Central memory CD8-positive, alpha-beta T cell (primary cell): ENCODE data around the gene PLD6.
"Not testable (repeated sequence)": the region's sequence is repeated elsewhere in the genome, so short reads cannot be mapped to it uniquely, and the experiment has no call there.

ENCODE experiments used
- ATAC-seq: fragments of 150-1000 bp; cut with Tn5 transposase; replicated peaks from 2 replicates; pipeline ENCODE4 v1.10.0; 2022; ENCODE audit warnings: mild to moderate bottlenecking, moderate FRiP score, moderate number of reproducible peaks; ENCODE audit not compliant: poor library complexity, severe bottlenecking; ENCODE audit errors: extremely low read depth
- DNase-seq, 2 donors: peaks; one replicate each; pipeline ENCODE4 v3.0.0; 2021; ENCODE audit warnings: low spot score in 2 of 2
- H3K27ac Mint-ChIP-seq: one replicate; pipeline ENCODE4 v1.8.0; 2022; ENCODE audit warnings: low read depth, mild to moderate bottlenecking, moderate library complexity, mixed read lengths
- H3K27me3 Mint-ChIP-seq: one replicate; pipeline ENCODE4 v1.8.0; 2022; ENCODE audit warnings: mixed read lengths
- H3K36me3 Mint-ChIP-seq: one replicate; pipeline ENCODE4 v1.8.0; 2022; ENCODE audit warnings: mild to moderate bottlenecking, moderate library complexity, mixed read lengths; ENCODE audit not compliant: insufficient read depth
- H3K4me1 Mint-ChIP-seq: one replicate; pipeline ENCODE4 v1.8.0; 2022; ENCODE audit warnings: mixed read lengths
- H3K4me3 Mint-ChIP-seq: one replicate; pipeline ENCODE4 v1.8.0; 2022; ENCODE audit warnings: mild to moderate bottlenecking, moderate library complexity, mixed read lengths
- H3K9me3 Mint-ChIP-seq: one replicate; pipeline ENCODE4 v1.8.0; 2022; ENCODE audit warnings: mixed read lengths

PLD6 gene, protein sequence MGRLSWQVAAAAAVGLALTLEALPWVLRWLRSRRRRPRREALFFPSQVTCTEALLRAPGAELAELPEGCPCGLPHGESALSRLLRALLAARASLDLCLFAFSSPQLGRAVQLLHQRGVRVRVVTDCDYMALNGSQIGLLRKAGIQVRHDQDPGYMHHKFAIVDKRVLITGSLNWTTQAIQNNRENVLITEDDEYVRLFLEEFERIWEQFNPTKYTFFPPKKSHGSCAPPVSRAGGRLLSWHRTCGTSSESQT

DNA sequence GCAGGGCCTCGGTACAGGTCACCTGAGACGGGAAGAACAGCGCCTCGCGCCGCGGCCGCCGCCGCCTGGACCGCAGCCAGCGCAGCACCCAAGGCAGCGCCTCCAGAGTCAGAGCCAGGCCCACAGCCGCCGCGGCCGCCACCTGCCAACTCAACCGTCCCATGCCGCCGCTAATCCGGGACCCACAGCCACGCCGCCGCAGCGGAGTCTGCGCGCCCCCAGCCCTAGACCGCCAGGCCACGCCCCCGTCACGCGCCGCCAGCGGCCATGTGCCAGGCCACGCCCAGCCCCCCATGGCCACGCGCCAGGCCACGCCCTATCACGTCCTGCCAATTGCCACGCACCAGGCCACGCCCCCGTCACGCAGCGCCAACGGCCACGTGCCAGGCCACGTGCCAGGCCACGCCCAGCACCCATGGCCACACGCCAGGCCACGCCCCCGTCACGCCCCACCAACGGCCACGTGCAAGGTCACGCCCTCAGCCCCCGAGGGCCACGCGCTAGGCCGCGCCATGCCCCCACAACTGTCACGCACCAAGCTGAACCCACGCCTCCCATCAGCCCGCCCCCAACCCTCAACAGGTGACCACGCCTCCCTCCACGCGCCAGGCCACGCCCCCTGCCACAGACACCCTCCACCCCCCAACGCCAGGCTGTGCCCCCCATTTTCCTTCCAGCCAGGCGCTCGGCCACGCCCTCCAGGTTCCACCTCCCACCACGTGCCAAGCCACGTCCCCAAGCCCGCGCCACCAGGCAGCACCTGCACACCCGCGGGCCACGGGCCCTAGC is at the start of gene PLD6:
Gene PLD6, minus strand, starts transcription at position 210 of the 789 bp plus-strand sequence. Its CDS starts 47 bp downstream, at position 163.
- Mint-ChIP-seq H3K4me3 (peak within 1 kb of the TSS; percentile 73), H3K27me3 (no peaks in the 10 kb centered on the region), H3K27ac (peak within 1 kb of the TSS; percentile 81), H3K4me1 (peaks cover 32% of the 10 kb centered on the region), H3K9me3 (no peaks in the 10 kb centered on the region), H3K36me3 (peaks cover 29% of the 10 kb centered on the region)
- peak; percentile 71 for ATAC-seq
- peak; percentile 89 to 93 for DNase-seq

DNA sequence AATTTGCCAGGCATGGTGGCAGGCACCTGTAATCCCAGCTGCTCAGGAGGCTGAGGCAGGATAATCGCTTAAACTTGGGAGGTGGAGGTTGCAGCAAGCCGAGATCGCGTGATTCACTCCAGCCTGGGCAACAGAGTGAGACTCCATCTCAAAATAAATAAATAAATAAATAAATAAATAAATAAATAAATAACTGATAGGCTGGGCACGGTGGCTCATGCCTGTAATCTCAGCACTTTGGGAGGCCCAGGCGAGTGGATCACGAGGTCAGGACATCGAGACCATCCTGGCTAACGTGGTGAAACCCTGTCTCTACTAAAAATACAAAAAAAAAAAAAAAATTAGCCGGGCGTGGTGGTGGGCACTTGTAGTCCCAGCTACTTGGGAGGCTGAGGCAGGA is 49.6 kb upstream of the PLD6 start:
- not testable (repeated sequence) for H3K9me3 Mint-ChIP-seq, ATAC-seq, H3K27ac Mint-ChIP-seq, H3K4me1 Mint-ChIP-seq, H3K27me3 Mint-ChIP-seq, H3K4me3 Mint-ChIP-seq, DNase-seq
- H3K36me3 Mint-ChIP-seq: peaks cover 69% of the 10 kb centered on the region

DNA sequence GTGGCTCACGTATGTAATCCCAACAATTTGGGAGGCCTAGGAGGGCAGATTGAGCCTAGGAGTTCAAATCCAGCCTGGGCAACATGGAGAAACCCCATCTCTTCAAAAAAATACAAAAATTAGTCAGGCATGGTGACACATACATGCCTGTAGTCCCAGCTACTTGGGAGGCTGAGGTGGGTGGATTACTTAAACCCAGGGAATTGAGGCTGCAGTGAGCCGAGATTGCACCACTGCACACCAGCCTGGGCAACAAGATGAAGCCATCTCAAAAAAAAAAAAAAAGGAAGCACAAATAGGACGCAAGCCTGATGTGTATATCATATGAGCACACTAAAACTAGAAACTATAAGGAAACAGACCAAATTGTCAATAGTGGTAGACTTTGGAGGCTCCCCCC is 47.9 kb upstream of the PLD6 start:
- Mint-ChIP-seq H3K4me1 (peaks cover 6% of the 10 kb centered on the region), H3K27ac (no peak overlapping the region), H3K4me3 (no peak overlapping the region), H3K9me3 (no peaks in the 10 kb centered on the region), H3K27me3 (no peaks in the 10 kb centered on the region), H3K36me3 (peaks cover 66% of the 10 kb centered on the region)
- no peak for ATAC-seq
- no peak for DNase-seq

DNA sequence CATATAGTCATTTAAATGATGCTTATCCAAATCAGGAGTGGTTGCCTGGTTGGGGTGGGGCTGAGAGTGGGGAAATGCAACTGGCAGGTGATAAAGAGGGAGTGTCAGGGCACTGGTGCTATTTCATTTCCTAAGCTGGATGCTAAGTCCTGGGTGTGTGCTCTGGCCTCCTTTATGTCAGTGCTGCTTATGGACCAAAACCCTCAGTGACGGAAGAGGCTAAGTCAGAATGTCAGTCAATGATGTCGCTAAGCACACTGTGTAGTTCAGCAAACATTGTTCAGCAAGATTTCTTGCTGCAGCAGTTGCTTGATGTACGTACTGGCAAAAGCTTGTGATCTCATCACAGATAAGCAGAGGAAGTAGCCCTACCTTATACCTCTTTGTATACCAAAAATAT is 47.3 kb upstream of the PLD6 start:
- peak; percentile 49 for ATAC-seq
- H3K36me3 Mint-ChIP-seq: peaks cover 67% of the 10 kb centered on the region

DNA sequence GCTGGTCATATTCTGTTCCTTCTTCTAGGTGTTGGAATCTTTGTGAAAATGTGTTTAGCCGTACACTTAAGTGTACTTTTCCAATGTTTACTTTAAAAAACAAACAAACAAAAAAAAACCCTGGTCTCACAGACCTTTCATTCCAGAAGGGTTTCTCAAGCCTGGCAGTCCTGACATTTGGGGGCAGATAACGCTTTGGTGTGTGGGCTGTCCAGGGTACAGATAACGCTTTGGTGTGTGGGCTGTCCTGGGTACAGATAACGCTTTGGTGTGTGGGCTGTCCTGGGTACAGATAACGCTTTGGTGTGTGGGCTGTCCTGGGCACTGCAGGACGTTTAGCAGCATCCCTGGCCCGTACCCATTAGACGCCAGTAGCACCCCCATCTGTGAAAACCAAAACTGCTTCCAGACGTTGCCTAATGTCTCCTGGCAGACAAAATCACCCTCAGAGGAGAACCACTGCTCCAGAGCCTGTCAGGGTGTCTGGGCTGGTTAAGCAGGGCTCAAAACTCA is 46.1 kb upstream of the PLD6 start:
- DNase-seq (no peak), ATAC-seq (no peak)
- Mint-ChIP-seq H3K36me3 (peaks cover 62% of the 10 kb centered on the region), H3K27me3 (no peaks in the 10 kb centered on the region), H3K4me3 (no peak overlapping the region), H3K4me1 (peaks cover 6% of the 10 kb centered on the region), H3K27ac (no peak overlapping the region), H3K9me3 (no peaks in the 10 kb centered on the region)

More for the DNA sequence above, 47.3 kb upstream of the PLD6 start:
- no peak overlapping the region for H3K27ac Mint-ChIP-seq
- no peak for DNase-seq
- H3K4me3 Mint-ChIP-seq: no peak overlapping the region
- H3K4me1 Mint-ChIP-seq: peaks cover 6% of the 10 kb centered on the region
- H3K27me3 Mint-ChIP-seq: no peaks in the 10 kb centered on the region
- H3K9me3 Mint-ChIP-seq: no peaks in the 10 kb centered on the region

DNA sequence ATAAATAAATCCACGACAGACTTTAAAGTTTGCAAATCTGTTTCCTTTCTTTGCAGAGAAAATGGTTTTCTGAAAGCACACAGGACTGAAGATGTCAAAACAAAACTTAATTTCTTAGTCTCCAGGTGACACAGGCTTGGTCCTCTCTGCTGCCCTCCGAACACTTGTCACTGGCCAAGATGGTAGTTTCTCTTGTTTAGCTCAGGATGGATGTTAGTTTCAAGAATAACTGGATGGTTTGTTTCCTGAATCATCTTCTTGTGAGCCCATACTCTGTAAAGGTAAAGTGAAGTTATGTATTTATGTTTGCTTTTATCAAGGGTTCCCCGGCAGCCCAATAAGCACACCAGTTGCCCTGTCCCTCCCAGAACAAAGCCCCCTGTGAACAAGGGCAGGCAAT is 40.7 kb upstream of the PLD6 start:
- H3K9me3 Mint-ChIP-seq: no peaks in the 10 kb centered on the region
- H3K36me3 Mint-ChIP-seq: peaks cover 45% of the 10 kb centered on the region
- no peak overlapping the region for H3K4me3 Mint-ChIP-seq
- H3K4me1 Mint-ChIP-seq: no peaks in the 10 kb centered on the region
- DNase-seq (no peak), ATAC-seq (no peak)
- peak overlapping the region; percentile 29 for H3K27ac Mint-ChIP-seq
- H3K27me3 Mint-ChIP-seq: no peaks in the 10 kb centered on the region

DNA sequence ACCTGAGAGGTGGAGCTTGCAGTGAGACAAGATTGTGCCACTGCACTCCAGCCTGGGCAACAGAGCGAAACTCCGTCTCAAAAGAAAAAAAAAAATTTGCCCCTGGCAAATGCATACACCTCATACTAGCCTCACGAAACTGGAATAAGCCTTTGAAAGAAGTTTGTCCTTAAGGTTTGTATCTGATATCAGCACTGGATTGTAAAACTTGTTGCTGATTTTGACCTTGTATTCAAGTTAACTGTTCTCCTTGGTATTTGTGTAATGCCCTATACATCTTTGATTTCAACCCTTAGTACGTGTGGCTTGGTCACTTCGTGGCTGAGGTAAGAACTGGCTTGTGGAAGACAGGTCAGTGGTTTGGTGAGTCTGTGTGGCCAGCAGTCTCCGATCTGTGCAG is 37.0 kb upstream of the PLD6 start:
- H3K9me3 Mint-ChIP-seq: no peaks in the 10 kb centered on the region
- DNase-seq: no peak
- ATAC-seq: no peak
- H3K4me3 Mint-ChIP-seq: no peak overlapping the region
- H3K4me1 Mint-ChIP-seq: no peaks in the 10 kb centered on the region
- H3K36me3 Mint-ChIP-seq: peaks cover 25% of the 10 kb centered on the region
- no peak overlapping the region for H3K27ac Mint-ChIP-seq
- no peaks in the 10 kb centered on the region for H3K27me3 Mint-ChIP-seq

DNA sequence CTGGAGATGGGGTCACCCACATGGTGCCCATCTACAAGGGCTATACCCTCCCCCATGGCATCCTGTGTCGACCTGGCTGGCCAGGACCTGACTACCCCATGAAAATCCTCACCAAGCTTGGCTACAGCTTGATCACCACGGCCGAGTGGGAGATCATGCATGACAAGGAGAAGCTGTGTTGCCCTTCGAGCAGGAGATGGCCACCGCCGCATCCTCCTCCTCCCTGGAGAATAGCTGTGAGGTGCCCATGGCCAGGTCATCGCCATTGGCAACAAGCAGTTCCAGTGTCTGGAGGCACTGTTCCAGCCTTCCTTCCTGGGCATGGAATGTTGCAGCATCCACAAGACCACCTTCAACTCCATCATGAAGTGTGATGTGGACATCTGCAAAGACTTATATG is 36.1 kb upstream of the PLD6 start:
- no peaks in the 10 kb centered on the region for H3K27me3 Mint-ChIP-seq
- peaks cover 27% of the 10 kb centered on the region for H3K36me3 Mint-ChIP-seq
- H3K27ac Mint-ChIP-seq: no peak overlapping the region
- no peaks in the 10 kb centered on the region for H3K9me3 Mint-ChIP-seq
- ATAC-seq (no peak), DNase-seq (no peak)
- H3K4me1 Mint-ChIP-seq: peaks cover 5% of the 10 kb centered on the region
- no peak overlapping the region for H3K4me3 Mint-ChIP-seq

DNA sequence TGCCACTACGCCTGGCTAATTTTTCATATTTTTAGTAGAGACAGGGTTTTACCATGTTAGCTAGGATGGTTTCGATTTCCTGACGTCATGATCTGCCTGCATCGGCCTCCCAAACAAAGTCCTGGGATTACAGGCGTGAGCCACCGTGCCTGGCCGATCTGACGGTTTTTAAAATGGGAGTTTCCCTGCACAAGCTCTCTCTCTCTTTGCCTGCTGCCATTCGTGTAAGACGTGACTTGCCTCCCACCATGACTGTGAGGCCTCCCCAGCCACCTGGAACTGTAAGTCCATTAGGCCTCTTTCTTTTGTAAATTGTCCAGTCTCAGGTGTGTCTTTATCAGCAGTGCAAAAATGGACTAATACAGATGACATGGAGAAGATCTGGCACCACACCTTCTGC is 35.5 kb upstream of the PLD6 start:
- Mint-ChIP-seq H3K27me3 (no peaks in the 10 kb centered on the region), H3K4me3 (no peak overlapping the region), H3K36me3 (peaks cover 27% of the 10 kb centered on the region), H3K4me1 (peaks cover 9% of the 10 kb centered on the region), H3K9me3 (no peaks in the 10 kb centered on the region), H3K27ac (no peak overlapping the region)
- DNase-seq: no peak
- no peak for ATAC-seq

DNA sequence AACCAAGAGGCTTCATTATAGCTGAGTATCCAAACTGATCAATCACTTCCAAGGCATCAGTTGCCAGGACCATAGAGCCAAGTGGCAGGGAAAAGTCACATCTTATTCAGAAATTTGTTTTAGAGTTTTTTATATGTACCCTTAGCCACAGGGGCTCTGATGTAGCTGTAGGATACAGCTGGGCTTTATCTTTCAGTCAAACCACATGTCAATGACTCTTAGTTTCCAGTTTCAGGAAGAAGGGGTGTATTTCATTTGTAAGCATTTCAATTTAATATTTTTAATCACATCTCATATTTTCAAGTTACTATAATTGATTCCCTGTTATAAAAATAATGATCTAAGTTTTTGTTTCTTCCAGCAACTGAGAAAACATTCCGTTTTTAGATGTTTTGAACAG is 33.7 kb upstream of the PLD6 start:
- Mint-ChIP-seq H3K27me3 (no peaks in the 10 kb centered on the region), H3K9me3 (no peaks in the 10 kb centered on the region), H3K36me3 (peaks cover 23% of the 10 kb centered on the region), H3K27ac (no peak overlapping the region), H3K4me3 (no peak overlapping the region), H3K4me1 (peaks cover 26% of the 10 kb centered on the region)
- DNase-seq (no peak), ATAC-seq (no peak)

DNA sequence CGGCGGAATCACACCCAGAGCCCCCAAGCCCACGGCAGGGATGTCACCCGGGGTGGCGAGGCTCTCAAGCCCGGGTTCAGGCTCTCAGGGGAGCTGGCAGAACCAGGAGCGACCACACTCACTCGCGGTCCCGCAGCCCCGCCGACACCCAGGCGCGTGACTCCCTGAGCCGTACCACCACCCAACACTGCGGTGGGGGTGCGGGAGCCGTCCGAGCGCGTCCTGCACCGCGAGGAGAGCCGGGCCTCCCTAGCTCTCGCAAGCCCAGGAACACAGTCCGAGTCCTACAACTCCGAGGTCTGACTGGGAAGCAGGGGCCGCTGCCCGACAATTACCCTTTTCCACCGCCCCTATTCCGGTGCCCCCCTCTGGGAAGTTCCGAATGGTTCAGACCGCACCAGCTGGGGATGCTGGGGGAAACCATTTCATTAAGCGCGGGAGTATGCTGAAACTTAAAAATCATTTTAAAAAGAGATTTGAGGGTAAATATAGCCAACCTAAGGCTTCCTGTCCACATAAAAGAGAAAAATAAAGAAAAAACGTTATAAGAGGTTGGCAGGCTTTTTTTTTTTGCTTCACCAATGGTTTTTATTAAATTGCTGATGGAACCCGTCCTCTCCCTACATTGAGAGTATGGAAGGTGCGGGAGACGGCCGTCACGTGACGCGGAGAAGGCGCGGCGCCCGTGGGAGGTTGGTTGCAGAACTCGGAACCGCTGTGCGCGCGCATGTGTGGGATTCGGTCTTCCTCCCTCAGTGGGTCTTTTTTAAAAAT is 31.1 kb upstream of the PLD6 start, which contains the start of gene FLCN:
Gene FLCN, minus strand, starts transcription at position 143 of the 774 bp plus-strand sequence. CDS start 9,031 bp downstream, outside the sequence.
- peak; percentile 95 for ATAC-seq
- H3K4me1 Mint-ChIP-seq: peaks cover 26% of the 10 kb centered on the region

DNA sequence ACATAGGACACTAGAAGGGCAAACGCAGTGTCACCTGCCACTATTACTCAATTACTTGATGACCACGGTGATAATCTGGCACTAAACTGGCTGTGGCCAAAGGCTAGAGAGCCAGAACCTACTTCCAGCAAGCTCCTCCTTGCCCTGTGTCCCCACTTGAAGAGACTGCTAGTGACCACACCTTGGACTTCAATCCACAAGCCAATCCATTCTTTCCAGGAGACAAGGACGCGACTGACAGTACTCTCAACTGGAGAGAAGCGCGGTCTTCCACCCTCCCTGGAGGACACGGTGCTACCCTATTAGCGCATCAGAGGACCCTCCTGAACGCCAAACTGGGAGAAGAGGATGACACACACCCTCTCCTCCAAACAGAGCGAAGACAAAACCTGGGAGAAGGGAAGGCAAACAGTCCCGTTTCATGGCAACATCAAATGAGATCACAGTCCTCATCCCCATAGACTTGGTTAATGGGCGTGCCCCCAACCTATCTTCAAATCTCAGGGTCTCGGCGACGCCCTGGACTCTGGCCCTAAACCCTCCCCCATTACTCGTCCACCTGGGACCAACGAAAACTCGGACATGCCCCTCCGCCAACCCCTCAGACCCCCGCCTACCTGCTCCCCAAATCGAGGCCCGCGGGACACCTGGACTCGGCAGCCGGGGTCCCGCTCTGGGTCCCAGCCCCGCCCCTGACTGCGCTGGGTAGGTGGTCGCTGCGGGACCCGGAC is 30.3 kb upstream of the PLD6 start:
- H3K4me1 Mint-ChIP-seq: peaks cover 26% of the 10 kb centered on the region
- peak overlapping the region; percentile 99 for H3K27ac Mint-ChIP-seq
- ATAC-seq (no peak), DNase-seq (peak in 1 of 2 donors; percentile 12)
- H3K4me3 Mint-ChIP-seq: peak overlapping the region; percentile 96
- no peaks in the 10 kb centered on the region for H3K9me3 Mint-ChIP-seq
- H3K27me3 Mint-ChIP-seq: no peaks in the 10 kb centered on the region
- H3K36me3 Mint-ChIP-seq: peaks cover 22% of the 10 kb centered on the region

More for the DNA sequence above, 31.1 kb upstream of the PLD6 start, which contains the start of gene FLCN:
- no peaks in the 10 kb centered on the region for H3K27me3 Mint-ChIP-seq
- no peaks in the 10 kb centered on the region for H3K9me3 Mint-ChIP-seq
- H3K27ac Mint-ChIP-seq: peak within 1 kb of the TSS; percentile 99
- H3K4me3 Mint-ChIP-seq: peak within 1 kb of the TSS; percentile 96
- DNase-seq: peak; percentile 83 to 89
- H3K36me3 Mint-ChIP-seq: peaks cover 21% of the 10 kb centered on the region
